OCI-LY7 (cell line): Measurements from ENCODE around the gene ACAP1. TPM values are rescaled to one million over a fixed set of nuclear protein-coding genes. Genes with fewer than 3 reads are reported as not detected.

Experiments
- Bru-seq: library from RNA; stranded (reverse); fragments of 400-500 nt; gene quantifications from one replicate; lab custom pipeline; 2021; lab: Mats Ljungman, UMichigan
- BruChase-seq, 2 experiments: library from RNA; stranded (reverse); fragments of 400-500 nt; gene quantifications; one replicate each; lab custom pipeline; 2021; lab: Mats Ljungman, UMichigan
- BruUV-seq: library from RNA; stranded (reverse); fragments of 400-500 nt; replicated peaks from 2 replicates; lab custom pipeline; 2021; lab: Mats Ljungman, UMichigan
- CTCF ChIA-PET: fragments of 300-600 bp; sonication (Branson Sonifier 250); formaldehyde crosslinking; loops from one replicate; lab custom pipeline; 2022; ENCODE audit warnings: antibody characterized with exemption; ENCODE audit not compliant: unreplicated experiment; lab: Charles Lee
- POLR2A ChIA-PET: fragments of 300-600 bp; sonication (Branson Sonifier 250); formaldehyde crosslinking; loops from one replicate; lab custom pipeline; 2022; ENCODE audit warnings: antibody characterized with exemption; lab: Charles Lee
- DNase-seq: peaks from one replicate; pipeline ENCODE4 v3.0.0-alpha.2; 2015; ENCODE audit warnings: low spot score
- H2AFZ ChIP-seq: fragments of 200-600 bp; sonication (generic), shearing (Covaris generic); 2 replicates; pipeline ENCODE4 v1.6.1; 2014; ENCODE audit warnings: mild to moderate bottlenecking, antibody characterized with exemption, low read length, moderate library complexity
- H3K27ac ChIP-seq: fragments of 200-600 bp; sonication (generic); 2 replicates; pipeline ENCODE4 v1.5.1; 2014; ENCODE audit warnings: mixed run types, low read depth, mild to moderate bottlenecking, moderate library complexity, low read length, inconsistent platforms; ENCODE audit not compliant: poor library complexity, severe bottlenecking
- H3K36me3 ChIP-seq: fragments of 200-600 bp; sonication (generic); 2 replicates; pipeline ENCODE4 v1.6.1; 2014; ENCODE audit warnings: mild to moderate bottlenecking, antibody characterized with exemption, low read length, moderate library complexity, mixed read lengths; ENCODE audit not compliant: insufficient read depth
- H3K4me1 ChIP-seq: fragments of 200-600 bp; sonication (generic); 2 replicates; pipeline ENCODE4 v1.5.1; 2014; ENCODE audit warnings: mild to moderate bottlenecking, low read length; ENCODE audit not compliant: insufficient read depth, poor library complexity, severe bottlenecking
- H3K4me2 ChIP-seq: fragments of 200-600 bp; sonication (generic); 2 replicates; pipeline ENCODE4 v1.6.1; 2014; ENCODE audit warnings: mild to moderate bottlenecking, low read length
- H3K4me3 ChIP-seq: fragments of 200-600 bp; sonication (generic); 2 replicates; pipeline ENCODE4 v1.5.1; 2014; ENCODE audit warnings: mild to moderate bottlenecking, low read depth, low read length; ENCODE audit not compliant: poor library complexity, severe bottlenecking
- H3K79me2 ChIP-seq: fragments of 200-600 bp; sonication (generic); 2 replicates; pipeline ENCODE4 v1.6.1; 2016; ENCODE audit warnings: low read depth, mild to moderate bottlenecking, low read length, moderate library complexity, mixed read lengths; ENCODE audit not compliant: insufficient read depth
- H3K9me2 ChIP-seq: fragments of 200-600 bp; sonication (generic); 2 replicates; pipeline ENCODE4 v1.6.1; 2016; ENCODE audit warnings: mild to moderate bottlenecking, low read length, mixed read lengths; ENCODE audit not compliant: insufficient read depth
- H3K9me3 ChIP-seq: fragments of 200-600 bp; sonication (generic); 2 replicates; pipeline ENCODE4 v1.6.1; 2014; ENCODE audit warnings: mild to moderate bottlenecking, mixed run types, low read length, mixed read lengths
- H4K20me1 ChIP-seq: fragments of 200-600 bp; sonication (generic); 2 replicates; pipeline ENCODE4 v1.6.1; 2014; ENCODE audit warnings: mild to moderate bottlenecking, antibody characterized with exemption, low read length, moderate library complexity, mixed read lengths; ENCODE audit not compliant: insufficient read depth
- EZH2phosphoT487 ChIP-seq: fragments of 200-600 bp; sonication (generic); IDR thresholded peaks from 2 replicates; pipeline ENCODE4 v1.6.1; 2018; ENCODE audit warnings: low read depth, borderline replicate concordance, mild to moderate bottlenecking, mixed run types, antibody characterized with exemption, low read length, moderate library complexity, mixed read lengths
- intact Hi-C: fragments of 100-400 bp; cut with micrococcal nuclease; formaldehyde crosslinking; loops from one replicate; pipeline ENCODE4 v1.10.0; 2022; ENCODE audit not compliant: unreplicated experiment
- long read RNA-seq: library from polyadenylated mRNA; stranded (forward); transcript quantifications from one replicate; pipeline ENCODE4 v2.0.0, GENCODE V29; 2022
- total RNA-seq, 2 experiments: library from RNA; depleted of rRNA in 1 of 2; stranded (reverse); fragments of >200 nt in 1 of 2; shearing (Covaris generic) in 1 of 2; gene quantifications; 2 replicates each; pipeline ENCODE4 v1.2.3, GENCODE V29; 2014 to 2022
- TF ChIP-seq, protein P1 (sequence below): fragments of 200-600 bp; sonication (generic); conservative IDR thresholded peaks from 2 replicates; pipeline ENCODE4 v1.5.1; 2014; ENCODE audit warnings: mild to moderate bottlenecking, antibody characterized with exemption, low read length, moderate library complexity, mixed read lengths

ACAP1 gene, protein sequence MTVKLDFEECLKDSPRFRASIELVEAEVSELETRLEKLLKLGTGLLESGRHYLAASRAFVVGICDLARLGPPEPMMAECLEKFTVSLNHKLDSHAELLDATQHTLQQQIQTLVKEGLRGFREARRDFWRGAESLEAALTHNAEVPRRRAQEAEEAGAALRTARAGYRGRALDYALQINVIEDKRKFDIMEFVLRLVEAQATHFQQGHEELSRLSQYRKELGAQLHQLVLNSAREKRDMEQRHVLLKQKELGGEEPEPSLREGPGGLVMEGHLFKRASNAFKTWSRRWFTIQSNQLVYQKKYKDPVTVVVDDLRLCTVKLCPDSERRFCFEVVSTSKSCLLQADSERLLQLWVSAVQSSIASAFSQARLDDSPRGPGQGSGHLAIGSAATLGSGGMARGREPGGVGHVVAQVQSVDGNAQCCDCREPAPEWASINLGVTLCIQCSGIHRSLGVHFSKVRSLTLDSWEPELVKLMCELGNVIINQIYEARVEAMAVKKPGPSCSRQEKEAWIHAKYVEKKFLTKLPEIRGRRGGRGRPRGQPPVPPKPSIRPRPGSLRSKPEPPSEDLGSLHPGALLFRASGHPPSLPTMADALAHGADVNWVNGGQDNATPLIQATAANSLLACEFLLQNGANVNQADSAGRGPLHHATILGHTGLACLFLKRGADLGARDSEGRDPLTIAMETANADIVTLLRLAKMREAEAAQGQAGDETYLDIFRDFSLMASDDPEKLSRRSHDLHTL
- total RNA-seq (2014; rRNA removed; shearing (Covaris generic)): 113 and 117 TPM in 2 replicates
- total RNA-seq (2022): 256 and 259 TPM in 2 replicates
- Bru-seq, nascent RNA: percentile 73 among the genes with signal in this experiment
- BruChase-seq, experiment 1, labeled RNA remaining after a 6-hour chase: percentile 90 among the genes with signal in this experiment
- percentile 80 among the genes with signal in this experiment for BruChase-seq, experiment 2, labeled RNA remaining after a 2-hour chase
- long read RNA-seq, full-length matches to known transcripts: 86 of 210 reads
- long read RNA-seq, partial matches to known transcripts: 40 of 210 reads
- long read RNA-seq, other reads (novel, unspliced or antisense): 84 of 210 reads

- no peaks in the 10 kb centered on the region for H3K9me3 ChIP-seq
- peak; percentile 81 for DNase-seq
- intact Hi-C loops: loop anchor here (2.0 kb wide), 1 partner anchor 56 kb away; the partner anchor contains the start of gene SLC2A4
- peak within 1 kb of the TSS; percentile 78 for H3K4me3 ChIP-seq
- H2AFZ ChIP-seq: peak within 1 kb of the TSS; percentile 27; the same call in 1 of the 2 replicates
- POLR2A ChIA-PET: interaction anchor here (0.5 to 1.9 kb wide), 14 partner anchors 8 to 140 kb away, joined by 3 to 8 read pairs (median 4); partner anchors contain the start of genes GPS2, SLC2A4, TMEM102 and TMEM256
- H4K20me1 ChIP-seq: no peaks in the 10 kb centered on the region
- peak within 1 kb of the TSS; percentile 79 for H3K27ac ChIP-seq
- peak within 1 kb of the TSS; percentile 99 for H3K4me2 ChIP-seq
- TF ChIP-seq, protein P1, sequence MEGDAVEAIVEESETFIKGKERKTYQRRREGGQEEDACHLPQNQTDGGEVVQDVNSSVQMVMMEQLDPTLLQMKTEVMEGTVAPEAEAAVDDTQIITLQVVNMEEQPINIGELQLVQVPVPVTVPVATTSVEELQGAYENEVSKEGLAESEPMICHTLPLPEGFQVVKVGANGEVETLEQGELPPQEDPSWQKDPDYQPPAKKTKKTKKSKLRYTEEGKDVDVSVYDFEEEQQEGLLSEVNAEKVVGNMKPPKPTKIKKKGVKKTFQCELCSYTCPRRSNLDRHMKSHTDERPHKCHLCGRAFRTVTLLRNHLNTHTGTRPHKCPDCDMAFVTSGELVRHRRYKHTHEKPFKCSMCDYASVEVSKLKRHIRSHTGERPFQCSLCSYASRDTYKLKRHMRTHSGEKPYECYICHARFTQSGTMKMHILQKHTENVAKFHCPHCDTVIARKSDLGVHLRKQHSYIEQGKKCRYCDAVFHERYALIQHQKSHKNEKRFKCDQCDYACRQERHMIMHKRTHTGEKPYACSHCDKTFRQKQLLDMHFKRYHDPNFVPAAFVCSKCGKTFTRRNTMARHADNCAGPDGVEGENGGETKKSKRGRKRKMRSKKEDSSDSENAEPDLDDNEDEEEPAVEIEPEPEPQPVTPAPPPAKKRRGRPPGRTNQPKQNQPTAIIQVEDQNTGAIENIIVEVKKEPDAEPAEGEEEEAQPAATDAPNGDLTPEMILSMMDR: no peak; the same call in 1 of the 2 replicates
- no peak for TF ChIP-seq EZH2phosphoT487
- H3K4me1 ChIP-seq: peaks cover 52% of the 10 kb centered on the region
- H3K9me2 ChIP-seq: no peaks in the 10 kb centered on the region
- TSS peak; percentile 76 for BruUV-seq
- CTCF ChIA-PET: interaction anchor here (0.5 to 1.1 kb wide), 4 partner anchors 12 to 27 kb away, joined by 3 to 5 read pairs (median 4); no protein-coding TSS in a partner anchor
- H3K79me2 ChIP-seq: peaks cover 24% of the 10 kb centered on the region
- peaks cover 32% of the 10 kb centered on the region for H3K36me3 ChIP-seq
These were observed at the start of gene ACAP1 for GRCh38 chr17:7336240-7337175. Gene ACAP1, plus strand, starts transcription at chr17:7336529. Its CDS starts 206 bp downstream, at chr17:7336735.

- BruUV-seq: no TSS peak
- H4K20me1 ChIP-seq: no peaks in the 10 kb centered on the region
- H3K9me3 ChIP-seq: no peaks in the 10 kb centered on the region
- intact Hi-C loops: no loop called here
- H3K36me3 ChIP-seq: no peaks in the 10 kb centered on the region
- H3K4me1 ChIP-seq: peaks cover 25% of the 10 kb centered on the region
- no peak overlapping the region for H3K27ac ChIP-seq
- CTCF ChIA-PET: no interaction called here
- DNase-seq: no peak
- no peak overlapping the region for H3K4me2 ChIP-seq
- TF ChIP-seq, protein P1: no peak
- no peak for TF ChIP-seq EZH2phosphoT487
- no peaks in the 10 kb centered on the region for H3K9me2 ChIP-seq
- H3K4me3 ChIP-seq: no peak overlapping the region
- H3K79me2 ChIP-seq: no peaks in the 10 kb centered on the region
- H2AFZ ChIP-seq: no peak overlapping the region
- POLR2A ChIA-PET: no interaction called here
These were observed 46.9 kb upstream of the ACAP1 start for GRCh38 chr17:7289256-7290032.
